ENCODE measurements around the gene XRCC3.

Gene XRCC3

GRCh38 chr14:103738166-103738565, 22.9 kb upstream of the XRCC3 start:
- DNase-seq = no peak

DNA sequence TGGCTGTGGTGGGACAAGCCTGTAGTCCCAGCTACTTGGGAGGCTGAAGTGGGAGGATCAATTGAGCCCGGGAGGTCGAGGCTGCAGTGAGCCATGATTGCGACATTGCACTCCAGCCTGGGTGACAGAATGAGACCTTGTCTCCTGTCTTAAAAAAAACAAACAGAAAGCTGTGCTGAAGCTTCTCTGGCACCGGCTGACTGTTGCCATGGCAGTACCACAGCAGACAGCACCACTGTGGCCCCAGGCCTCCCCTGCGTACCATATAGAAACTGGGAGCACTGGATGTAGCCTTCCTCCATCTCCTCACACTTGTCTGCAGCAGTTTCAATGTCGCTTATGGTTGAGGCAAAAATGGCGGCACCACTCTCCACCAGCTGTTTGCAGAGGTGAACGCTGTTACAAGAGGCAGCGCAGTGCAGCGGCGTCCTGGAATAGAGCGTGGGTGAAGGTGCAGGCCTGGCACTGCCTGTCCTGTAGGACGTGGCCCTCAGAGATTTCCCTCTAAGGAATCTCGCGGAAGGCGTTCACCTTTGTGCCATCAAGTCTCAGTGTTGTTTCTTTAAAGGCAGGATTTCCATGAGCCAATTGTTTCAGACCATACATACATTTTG, 22.3 kb upstream of the XRCC3 start:
- DNase-seq = no peak

DNA sequence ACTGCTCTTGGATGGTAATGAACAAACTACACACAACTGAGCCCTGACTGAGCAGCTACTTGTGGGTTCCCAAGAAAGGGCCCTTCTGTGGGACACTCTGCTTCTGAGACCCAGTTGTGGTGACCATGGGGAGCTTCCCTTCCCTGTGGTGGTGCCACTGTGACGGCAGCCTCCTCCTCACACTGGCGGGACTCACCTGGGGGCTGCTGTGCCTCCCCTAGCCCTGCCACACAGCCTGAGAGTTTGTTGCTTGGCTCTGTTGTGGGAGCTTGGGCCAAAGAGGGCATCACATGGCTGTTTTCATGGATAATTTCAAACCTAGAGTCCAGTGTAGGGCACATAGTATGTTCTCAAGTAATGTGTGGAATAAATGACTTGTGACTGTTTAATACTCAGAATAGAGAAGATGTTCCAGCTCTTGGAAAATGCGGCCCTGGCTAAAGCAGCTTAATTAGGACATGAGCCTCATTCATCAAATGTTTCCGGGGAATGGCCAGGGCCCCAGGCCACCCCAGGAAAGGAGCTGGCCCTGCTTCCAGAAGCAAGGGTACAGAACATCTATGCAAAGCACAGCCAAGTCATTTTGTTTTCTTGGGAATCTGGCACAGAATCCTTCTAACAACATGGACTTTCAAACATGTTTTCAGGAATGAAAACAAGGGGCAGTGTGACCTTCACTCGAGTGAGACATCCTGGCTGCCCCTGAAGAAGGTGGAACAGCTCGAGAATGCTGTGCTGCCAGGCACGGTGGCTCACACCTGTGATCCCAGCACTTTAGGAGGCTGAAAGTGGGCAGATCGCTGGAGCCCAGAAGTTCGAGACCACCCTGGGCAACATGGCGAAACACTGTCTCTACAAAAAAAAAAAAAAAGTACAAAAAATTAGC, 21.5 kb upstream of the XRCC3 start:
- DNase-seq = no peak

DNA sequence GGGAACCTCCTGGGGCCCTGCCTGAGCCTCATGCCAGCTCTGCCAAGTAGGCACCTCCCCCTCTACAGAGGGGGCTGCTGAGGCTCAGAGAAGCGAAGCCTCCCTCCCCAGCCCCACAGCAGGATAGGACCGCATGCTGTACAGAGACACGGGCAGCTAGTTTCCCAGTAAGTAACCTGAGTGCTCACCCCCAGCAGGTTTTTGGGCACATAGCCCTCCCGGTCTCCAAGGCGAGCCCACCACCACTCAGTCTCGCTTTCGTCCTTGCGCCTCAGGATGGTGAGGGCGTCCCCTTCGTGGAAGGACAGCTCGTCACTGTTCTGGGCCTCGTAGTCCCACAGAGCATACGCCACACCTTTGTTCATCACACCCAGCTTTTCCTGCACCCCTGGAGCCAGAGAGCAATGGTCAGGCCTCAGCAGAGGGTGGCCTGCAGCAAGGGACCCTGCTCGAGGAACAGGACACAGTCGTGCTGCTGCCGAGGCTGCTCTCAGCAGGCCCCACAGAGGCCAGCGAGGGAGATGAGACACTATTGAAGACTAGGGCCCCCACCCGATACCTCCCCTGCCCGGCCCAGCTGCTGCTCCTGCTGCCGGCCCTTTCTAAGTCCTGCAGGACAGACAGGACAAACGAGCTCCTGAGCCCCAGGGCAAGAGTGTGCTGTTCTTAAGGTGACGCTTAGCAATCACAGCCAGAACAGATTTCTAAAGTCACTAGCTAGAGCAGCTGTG, 20.7 kb upstream of the XRCC3 start:
- no peak for DNase-seq

GRCh38 chr14:103735439-103735814, 20.2 kb upstream of the XRCC3 start:
- DNase-seq = no peak

GRCh38 chr14:103735022-103735421, 19.8 kb upstream of the XRCC3 start:
- DNase-seq = no peak

- DNase-seq = no peak
Observed at GRCh38 chr14:103734081-103734888, 19.0 kb upstream of the XRCC3 start.

GRCh38 chr14:103733651-103734050, 18.4 kb upstream of the XRCC3 start:
- no peak for DNase-seq

DNA sequence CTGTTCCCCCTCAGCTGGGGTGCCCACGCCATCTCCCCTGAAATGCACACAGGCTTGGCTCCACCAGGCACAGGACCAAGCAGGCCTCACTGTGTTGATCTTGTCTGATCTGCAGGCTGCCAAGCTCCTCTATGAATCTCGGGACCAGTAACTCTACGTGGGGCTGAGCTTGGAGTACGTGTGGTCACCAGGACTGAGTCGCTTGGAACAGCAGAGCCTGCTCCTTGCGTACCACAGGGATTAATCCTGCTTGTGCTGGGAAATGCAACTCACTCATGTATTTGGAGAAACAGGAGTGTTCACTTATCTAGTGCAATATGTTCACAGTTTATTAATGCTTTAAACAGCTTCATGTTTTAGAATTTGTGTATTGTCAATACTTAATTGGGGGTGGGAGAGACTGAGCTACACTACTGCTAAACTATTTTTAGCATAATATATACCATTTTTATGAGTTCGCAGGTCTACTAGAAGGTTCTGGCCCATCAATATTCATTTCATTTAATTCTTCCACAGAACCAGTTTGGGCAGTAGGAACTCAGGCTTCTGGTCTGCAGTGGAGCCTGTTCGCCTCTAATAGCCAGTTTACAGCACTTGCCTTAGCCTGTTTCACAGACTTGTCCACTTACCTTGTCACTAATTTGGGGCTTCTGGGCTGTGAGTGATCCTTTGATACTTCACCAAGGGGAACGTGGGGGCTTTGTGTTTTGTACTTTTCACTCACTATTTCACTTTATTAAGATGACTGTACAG, 17.8 kb upstream of the XRCC3 start:
- DNase-seq = no peak

GRCh38 chr14:103731916-103732867, 16.9 kb upstream of the XRCC3 start:
- no peak for DNase-seq

DNA sequence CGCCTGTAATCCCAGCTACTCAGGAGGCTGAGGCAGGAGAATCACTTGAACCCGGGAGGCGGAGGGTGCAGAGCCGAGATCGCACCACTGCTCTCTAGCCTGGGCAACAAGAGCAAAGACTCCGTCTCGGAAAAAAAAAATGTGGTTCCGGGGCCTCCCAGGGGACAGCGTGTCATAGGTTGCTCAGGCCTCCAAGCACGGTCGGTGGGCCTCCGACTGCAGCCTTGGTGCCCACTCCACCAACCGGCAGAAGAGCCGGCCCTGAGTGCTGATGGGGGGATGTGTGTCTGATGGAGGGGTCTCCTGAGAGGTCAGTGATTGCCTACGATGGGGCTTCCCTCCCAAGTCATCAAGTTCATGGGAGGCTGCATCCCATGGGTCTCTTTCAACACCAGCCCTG, 16.2 kb upstream of the XRCC3 start:
- no peak for DNase-seq

- DNase-seq = no peak
Observed at GRCh38 chr14:103730490-103731035, 15.3 kb upstream of the XRCC3 start.

- no peak for DNase-seq
Observed at GRCh38 chr14:103729496-103730448, 14.5 kb upstream of the XRCC3 start.

GRCh38 chr14:103728721-103729120, 13.5 kb upstream of the XRCC3 start:
- DNase-seq = no peak

DNA sequence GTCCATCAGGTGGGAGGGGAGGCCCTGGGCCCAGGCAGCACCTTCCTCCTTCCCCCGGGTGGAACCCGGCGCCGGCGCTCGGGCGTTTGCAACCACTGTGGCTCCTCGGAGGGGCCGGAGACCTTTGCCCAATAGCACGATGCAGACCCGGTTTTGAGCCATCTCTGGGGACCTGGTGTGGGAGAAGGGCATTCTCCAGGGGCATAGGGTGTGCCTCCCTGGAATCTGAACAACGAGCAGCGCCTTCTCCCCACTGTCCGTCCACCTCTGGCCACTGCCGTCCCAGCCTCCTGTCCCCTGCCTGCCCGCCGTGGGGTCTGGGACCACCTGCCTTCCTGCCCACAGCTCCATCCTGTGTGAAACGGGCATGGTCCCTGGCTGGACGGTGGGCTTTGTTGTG, 12.9 kb upstream of the XRCC3 start:
- no peak for DNase-seq

- DNase-seq = no peak
Observed at GRCh38 chr14:103727313-103727980, 12.2 kb upstream of the XRCC3 start.

GRCh38 chr14:103726474-103726873, 11.2 kb upstream of the XRCC3 start:
- DNase-seq = no peak

DNA sequence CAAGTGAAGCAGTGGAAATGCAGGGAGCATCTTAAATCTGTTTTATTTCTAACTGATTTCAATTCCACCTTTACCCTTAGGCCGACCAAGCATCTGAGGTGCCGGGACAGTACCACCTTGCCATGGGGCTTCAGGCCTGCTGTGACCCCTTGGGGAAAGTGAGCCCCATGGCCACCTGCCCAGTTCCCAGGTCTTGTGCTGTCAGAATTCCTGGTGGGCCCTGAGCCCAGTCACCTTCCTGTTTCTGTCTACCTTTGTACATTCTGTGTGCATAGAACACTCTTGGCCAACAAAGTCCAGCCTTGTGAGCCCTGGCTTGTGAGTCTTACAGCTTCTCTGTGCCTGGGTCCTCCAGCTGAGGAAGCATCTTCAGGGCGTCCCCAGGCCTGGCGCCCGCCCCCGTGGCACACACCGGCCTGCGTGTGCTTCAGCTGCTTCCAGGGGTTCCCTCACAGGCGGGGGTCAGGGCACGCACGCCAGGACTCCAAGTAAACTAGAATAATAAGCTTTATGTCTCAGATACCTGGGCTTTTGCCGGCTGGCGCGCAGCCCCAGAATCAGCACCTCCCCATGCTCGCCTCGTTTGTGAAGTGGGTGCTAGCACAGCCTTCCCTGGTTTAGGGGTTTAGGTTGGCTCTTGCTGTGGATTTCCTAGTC, 10.6 kb upstream of the XRCC3 start:
- no peak for DNase-seq

Data from NCI-H187 treated with DMSO at 0.1 percent for 48 hours (cell line).